ENCODE data around the gene MED27.

DNA sequence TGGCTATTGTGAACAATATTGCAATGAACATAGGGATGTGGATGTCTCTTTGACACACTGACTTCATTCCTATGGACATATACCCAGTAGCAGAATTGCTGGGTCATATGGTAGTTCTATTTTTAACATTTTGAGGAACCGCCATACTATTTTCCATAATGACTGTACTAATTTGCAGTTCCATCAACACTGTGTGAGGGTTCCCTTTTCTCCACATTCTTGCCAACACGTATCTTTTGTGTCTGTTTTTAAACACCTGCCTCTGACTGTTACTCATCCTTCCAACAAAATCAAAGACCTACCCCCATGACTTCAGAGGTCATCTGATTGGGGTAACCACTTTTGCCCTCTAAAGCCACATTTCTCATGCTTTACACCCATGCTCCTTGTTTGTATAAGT lies 133.5 kb downstream of the MED27 start:
- TF ChIP-seq, protein P1, sequence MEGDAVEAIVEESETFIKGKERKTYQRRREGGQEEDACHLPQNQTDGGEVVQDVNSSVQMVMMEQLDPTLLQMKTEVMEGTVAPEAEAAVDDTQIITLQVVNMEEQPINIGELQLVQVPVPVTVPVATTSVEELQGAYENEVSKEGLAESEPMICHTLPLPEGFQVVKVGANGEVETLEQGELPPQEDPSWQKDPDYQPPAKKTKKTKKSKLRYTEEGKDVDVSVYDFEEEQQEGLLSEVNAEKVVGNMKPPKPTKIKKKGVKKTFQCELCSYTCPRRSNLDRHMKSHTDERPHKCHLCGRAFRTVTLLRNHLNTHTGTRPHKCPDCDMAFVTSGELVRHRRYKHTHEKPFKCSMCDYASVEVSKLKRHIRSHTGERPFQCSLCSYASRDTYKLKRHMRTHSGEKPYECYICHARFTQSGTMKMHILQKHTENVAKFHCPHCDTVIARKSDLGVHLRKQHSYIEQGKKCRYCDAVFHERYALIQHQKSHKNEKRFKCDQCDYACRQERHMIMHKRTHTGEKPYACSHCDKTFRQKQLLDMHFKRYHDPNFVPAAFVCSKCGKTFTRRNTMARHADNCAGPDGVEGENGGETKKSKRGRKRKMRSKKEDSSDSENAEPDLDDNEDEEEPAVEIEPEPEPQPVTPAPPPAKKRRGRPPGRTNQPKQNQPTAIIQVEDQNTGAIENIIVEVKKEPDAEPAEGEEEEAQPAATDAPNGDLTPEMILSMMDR (IDR thresholded peaks at IDR 0.05; ENCODE audit: insufficient read depth, low read length): no peak
- TF ChIP-seq, protein P2, sequence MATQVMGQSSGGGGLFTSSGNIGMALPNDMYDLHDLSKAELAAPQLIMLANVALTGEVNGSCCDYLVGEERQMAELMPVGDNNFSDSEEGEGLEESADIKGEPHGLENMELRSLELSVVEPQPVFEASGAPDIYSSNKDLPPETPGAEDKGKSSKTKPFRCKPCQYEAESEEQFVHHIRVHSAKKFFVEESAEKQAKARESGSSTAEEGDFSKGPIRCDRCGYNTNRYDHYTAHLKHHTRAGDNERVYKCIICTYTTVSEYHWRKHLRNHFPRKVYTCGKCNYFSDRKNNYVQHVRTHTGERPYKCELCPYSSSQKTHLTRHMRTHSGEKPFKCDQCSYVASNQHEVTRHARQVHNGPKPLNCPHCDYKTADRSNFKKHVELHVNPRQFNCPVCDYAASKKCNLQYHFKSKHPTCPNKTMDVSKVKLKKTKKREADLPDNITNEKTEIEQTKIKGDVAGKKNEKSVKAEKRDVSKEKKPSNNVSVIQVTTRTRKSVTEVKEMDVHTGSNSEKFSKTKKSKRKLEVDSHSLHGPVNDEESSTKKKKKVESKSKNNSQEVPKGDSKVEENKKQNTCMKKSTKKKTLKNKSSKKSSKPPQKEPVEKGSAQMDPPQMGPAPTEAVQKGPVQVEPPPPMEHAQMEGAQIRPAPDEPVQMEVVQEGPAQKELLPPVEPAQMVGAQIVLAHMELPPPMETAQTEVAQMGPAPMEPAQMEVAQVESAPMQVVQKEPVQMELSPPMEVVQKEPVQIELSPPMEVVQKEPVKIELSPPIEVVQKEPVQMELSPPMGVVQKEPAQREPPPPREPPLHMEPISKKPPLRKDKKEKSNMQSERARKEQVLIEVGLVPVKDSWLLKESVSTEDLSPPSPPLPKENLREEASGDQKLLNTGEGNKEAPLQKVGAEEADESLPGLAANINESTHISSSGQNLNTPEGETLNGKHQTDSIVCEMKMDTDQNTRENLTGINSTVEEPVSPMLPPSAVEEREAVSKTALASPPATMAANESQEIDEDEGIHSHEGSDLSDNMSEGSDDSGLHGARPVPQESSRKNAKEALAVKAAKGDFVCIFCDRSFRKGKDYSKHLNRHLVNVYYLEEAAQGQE (IDR thresholded peaks at IDR 0.05; ENCODE audit: insufficient replicate concordance, low read depth): no peak

Data from HL-60 (cell line).